TTC549 (cell line): ENCODE data around the gene CCDC85B.
A peak's percentile ranks its signal among the peaks of the same experiment; 100 is the strongest.

ENCODE experiments used
- FAIRE-seq: peaks from 2 replicates; lab custom pipeline; 2012; peaks lifted over from hg19 to GRCh38; lab: Jason Lieb, UNC

CCDC85B gene

DNA sequence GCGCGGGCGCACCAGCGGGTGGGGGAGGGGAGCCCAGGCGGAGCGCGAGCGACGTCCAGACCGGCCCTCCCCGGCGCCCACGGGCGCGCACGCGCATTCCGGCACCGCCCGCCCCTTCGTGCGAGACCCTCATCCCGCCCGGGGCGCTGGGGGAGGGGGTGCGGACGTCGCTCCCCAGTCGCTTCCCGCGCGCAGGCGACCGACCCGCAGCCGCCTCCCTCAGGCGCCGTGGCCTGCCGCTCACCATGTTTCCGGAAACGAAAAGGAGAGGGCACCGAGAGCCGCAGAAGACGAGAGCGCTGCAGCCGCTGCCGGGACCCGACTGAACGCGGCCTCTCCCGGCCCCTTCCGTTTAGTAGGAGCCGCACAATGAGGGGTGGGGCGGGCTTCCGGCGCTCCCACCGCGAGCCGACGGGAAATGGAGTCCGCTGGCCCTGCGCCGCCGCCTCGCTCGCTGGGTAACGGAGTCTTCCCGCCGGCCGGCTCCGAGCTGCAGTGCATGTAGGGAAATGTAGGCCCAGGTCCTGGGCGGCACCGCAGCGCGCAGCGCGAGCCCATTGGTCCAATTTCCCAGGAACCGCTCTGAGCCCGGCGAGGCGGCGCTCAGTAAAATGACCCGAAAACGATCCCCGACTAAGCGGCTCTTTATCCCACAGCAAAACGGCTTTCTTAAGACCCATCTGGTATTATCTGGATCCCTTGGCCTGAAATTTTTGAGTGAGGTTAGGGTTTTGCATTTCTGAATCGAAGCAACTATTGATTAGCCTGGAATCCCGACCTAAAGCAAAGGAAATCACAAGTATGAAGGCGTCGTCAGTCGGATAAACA, 32.4 kb upstream of the CCDC85B start, which contains the start of gene CFL1:
TSS of gene CFL1 (minus strand) at position 328 of the 828 bp plus-strand sequence. CDS start at position 247, 81 bp downstream.
- peak; percentile 77 for FAIRE-seq

DNA sequence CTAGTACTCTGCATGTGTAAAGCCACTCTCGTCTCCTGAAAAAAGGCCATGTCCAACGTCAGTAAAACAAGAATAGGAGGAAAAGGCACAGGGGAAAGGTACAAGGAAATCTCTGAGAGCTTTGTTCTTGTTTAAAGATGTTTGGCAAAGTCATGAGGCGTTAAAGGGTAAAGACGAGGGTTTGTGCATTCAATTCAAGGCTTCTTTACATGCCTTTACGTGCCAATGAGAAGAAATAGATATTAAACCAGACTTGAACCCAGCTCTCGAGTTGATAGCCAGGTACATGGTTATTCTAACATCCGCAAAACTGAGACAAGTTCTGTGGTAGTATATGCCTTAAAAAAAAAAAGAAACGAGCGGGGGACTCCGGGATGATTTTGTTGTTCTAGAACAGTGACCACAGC, 31.8 kb upstream of the CCDC85B start:
- no peak for FAIRE-seq

DNA sequence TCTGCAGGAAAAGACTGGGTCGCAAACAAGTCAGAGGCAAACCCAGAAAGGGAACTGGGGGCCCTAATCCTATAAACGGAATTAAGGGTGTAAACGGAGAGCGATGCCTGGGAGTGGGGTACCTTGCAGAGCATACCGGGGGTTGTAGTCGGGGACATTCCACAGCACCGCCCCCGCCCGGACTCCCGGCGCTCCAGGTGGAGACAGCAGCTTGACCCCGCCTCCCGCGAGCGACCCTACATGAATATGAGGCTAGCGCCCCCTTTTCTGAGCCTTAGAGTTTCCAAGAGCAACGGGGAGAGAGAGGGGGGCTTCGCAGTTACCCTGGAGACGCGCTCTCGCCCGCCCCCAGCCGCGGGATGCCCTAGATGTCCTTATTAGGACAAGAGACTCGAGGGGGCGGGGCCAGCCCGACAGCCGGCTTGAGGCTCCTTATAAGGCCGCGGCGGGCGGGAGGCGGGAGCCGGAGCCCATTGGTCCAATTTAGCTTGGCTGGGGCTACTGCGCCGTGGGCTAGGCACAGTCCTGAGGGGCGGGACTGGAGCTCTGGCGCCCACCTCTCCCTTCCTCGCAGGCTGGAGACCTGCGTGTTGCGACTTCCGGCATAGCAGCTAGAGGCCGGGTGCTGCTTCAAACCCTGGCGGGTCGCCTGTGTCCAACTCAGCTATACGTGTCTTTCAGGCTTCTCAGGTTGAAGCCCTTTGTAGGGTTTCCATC, 31.2 kb upstream of the CCDC85B start:
- peak; percentile 81 for FAIRE-seq

DNA sequence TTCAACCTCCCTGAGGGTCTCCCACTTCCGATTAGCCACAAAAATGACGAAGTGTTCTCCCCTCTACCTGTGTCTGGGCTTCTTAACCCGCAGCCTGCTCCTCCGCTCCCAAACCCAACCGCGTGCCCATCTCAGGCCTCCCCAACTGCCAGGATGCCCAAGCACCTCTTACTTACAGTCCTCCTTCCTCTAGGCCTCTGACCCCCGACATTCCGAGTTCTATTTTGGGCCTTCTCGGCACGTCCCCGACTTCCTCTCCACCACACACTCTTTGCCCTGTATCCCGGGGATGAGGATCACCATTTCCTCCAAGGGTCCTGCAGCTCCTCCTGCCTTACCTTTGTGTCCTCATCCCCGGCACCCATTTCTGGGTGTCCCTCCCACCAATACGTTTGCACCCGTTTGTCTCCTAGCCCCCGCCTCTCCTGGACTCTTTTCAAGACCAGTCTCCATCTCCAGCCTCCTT, 30.6 kb upstream of the CCDC85B start:
- FAIRE-seq = no peak

DNA sequence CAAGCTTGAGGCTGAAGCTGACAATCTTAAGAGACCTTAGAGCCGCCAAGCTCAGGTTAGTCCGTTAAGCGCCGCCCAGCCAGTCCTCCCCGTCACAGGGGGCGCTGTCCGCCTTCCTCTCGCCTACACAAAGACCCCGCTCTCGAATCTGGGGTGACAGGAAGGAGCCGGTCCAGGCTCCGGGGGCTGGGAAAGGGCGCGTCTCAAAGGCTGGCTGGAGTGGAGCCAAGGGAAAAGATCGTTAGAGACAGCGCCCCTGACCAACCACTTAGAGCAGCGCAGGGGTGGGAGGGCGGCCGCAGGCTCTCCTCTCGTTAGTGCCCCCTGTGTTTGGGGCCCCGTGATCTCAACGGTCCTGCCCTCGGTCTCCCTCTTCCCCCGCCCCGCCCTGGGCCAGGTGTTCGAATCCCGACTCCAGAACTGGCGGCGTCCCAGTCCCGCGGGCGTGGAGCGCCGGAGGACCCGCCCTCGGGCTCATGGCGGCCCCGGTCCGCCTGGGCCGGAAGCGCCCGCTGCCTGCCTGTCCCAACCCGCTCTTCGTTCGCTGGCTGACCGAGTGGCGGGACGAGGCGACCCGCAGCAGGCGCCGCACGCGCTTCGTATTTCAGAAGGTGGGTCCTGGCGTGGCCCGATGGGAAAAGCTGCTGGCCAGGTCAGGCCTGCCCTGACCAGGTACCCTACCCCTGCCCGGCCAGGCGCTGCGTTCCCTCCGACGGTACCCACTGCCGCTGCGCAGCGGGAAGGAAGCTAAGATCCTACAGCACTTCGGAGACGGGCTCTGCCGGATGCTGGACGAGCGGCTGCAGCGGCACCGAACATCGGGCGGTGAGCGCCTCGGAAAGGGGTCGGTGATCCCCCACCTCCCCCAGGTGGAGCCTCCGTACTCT, 30.0 kb upstream of the CCDC85B start, which contains the start of gene MUS81:
TSS of gene MUS81 (plus strand) at position 156 of the 887 bp plus-strand sequence. CDS start at position 477, 321 bp downstream.
- FAIRE-seq = peak; percentile 70

DNA sequence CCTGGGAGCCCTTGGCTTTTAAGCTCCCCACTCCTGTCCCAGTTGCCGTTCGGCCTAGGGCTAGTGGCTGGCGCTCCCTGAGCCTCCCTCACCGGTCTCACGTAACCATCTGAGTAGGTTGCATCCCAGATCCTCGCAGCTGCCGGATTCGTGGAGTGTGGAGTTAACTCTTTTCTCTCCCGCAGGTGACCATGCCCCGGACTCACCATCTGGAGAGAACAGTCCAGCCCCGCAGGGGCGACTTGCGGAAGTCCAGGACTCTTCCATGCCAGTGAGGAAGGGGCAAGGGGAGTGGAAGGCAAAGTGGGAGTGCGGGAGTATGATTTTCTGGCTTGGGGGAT, 29.3 kb upstream of the CCDC85B start:
- no peak for FAIRE-seq

DNA sequence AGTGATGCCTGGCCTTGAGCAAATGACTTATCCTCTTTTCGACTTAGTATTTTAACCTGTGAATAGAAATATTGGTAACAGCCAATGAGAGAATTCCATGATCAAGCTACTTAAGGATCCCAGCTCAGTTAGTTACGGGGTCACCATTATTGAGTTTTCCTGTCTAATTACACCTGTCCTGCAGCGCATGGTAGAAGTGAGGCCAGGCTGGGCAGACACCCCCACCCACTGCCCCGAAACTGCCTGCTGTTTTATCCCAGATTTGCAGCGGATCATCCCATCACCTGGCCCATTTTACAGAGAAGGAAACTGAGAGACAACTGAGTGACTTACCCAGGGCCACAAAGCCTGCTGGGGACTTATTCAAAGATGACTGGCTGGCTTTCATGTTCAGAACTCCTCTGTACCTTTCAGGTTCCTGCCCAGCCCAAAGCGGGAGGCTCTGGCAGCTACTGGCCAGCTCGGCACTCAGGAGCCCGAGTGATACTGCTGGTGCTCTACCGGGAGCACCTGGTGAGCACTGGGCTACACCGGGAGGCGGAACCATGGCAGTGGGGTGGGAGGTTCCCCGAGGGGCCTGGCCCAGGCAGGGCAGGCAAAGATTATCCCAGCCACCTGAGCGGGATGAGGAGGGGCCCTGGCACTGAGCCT, 28.8 kb upstream of the CCDC85B start:
- no peak for FAIRE-seq

DNA sequence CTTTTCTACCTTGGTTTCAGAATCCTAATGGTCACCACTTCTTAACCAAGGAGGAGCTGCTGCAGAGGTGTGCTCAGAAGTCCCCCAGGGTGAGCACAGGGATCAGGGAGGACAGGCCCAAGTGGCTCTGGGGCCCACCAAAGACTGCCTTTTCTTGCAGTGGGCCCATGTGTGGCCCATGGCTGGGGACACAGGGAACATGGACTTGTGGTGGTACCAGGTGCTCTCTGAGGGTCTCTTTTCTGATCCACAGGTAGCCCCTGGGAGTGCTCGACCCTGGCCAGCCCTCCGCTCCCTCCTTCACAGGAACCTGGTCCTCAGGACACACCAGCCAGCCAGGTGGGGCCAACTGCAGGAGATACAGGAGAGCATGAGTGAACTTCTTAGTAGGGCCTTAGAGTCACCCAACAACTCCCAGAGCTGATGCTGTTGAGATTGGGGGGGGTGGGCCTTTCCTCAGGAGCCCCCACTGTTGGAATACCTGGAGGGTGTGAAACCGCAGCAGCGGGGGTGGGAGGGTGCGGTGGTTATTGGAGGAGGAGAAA, 28.2 kb upstream of the CCDC85B start:
- no peak for FAIRE-seq

DNA sequence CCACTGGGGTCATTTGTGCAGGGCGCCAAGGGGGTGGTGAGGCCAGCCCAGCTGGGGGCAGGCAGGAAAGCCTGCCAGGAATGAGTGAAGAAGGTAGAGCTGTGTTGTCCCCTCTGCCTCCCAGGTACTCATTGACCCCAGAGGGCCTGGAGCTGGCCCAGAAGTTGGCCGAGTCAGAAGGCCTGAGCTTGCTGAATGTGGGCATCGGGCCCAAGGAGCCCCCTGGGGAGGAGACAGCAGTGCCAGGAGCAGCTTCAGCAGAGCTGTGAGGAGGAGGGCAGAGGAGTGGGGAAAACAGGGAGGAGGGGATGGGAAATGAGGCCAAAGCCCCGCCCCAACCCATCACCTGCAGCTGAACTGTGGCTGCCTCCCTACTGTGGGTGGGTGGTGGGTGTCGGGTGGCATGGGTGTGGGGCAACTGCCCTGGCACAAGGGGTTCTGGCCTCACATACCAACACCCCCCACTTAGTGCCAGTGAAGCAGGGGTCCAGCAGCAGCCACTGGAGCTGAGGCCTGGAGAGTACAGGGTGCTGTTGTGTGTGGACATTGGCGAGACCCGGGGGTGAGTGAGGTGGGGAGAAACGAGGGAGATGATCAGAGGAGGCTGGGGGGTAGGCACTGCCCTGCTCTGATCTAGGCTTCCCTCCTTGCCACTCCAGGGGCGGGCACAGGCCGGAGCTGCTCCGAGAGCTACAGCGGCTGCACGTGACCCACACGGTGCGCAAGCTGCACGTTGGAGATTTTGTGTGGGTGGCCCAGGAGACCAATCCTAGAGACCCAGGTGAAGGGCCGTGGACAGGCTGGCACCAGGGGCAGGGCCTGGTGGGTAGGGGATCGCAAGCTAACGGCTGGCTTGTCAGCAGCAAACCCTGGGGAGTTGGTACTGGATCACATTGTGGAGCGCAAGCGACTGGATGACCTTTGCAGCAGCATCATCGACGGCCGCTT, 27.3 kb upstream of the CCDC85B start:
- no peak for FAIRE-seq

DNA sequence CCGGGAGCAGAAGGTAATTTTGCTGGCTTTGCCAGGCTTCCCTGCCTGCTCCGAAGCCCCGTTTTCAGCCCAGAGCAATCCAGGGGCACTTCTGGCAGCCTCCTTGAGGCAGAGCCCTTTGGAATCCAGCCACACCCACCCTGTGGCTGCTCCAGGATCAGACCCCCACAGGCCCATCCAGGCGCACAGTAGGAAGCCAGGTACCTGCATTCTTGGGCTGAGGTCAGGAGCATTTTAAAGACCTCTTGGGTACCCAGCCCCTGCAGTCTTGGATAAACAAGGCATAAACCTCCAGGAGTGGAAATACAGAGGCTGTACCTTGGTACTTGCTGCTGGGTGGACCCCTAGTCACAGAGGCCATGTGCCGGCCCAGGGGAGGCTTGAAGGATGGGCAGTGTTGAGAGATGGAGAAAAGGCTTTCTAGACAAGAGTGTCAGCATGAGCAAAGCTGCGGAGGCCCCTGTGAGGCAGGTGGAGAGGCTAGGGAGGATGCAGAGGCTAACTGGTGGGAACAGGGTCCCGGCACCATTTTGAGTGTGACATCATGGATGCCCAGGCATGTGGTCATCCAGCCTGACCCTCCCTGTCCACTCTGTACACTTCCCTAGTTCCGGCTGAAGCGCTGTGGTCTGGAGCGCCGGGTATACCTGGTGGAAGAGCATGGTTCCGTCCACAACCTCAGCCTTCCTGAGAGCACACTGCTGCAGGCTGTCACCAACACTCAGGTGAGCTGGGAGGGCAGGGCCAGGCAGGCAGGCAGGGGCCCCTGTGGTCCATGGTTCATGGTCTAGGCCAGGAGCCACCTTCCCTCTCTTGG, 26.4 kb upstream of the CCDC85B start:
- no peak for FAIRE-seq

DNA sequence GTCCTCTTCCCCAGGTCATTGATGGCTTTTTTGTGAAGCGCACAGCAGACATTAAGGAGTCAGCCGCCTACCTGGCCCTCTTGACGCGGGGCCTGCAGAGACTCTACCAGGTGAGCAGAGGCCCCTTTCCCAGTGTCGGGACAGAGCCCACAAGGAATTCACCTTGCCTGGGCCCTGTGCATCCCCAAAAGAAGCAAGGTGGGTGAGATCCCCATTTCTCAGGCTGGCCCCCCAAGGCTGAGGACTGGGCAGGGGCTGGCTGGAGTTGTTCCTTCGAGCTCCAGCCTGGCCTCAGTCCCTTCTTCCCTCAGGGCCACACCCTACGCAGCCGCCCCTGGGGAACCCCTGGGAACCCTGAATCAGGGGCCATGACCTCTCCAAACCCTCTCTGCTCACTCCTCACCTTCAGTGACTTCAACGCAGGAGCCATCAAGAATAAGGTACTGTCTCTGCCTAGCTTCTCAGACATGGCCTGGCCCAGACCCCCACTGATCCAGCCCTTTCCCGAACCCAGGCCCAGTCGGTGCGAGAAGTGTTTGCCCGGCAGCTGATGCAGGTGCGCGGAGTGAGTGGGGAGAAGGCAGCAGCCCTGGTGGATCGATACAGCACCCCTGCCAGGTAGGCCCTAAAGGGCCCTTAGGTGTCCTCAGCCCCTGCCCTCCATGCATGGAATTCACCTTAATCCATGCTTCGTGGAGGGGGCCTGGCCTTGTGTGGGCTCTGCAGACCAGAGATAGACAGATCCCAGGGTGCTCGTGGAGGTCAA, 25.6 kb upstream of the CCDC85B start:
- no peak for FAIRE-seq

DNA sequence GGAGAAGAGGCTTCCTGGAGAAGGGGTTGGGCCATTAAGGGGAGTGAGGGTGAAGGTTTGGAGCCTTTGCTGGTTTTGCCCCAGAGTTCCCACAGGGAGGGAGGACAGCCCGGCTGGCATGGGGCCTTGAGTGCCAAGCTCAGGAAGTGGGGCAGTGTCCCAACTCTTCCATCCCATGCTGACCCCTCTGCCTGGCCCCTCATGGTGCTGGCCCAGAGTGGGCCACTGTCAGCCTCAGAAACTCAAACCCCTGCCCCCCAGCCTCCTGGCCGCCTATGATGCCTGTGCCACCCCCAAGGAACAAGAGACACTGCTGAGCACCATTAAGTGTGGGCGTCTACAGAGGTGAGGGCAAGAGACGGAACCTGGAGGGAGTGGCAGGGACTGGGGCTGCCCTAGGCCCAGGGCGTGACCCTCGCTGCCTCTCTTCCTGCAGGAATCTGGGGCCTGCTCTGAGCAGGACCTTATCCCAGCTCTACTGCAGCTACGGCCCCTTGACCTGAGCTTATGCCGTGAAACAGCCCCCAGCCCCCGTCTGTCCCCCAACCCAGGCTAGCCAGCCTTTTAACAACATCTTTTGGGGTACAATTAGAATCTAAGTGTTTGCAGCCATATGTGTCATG, 24.8 kb upstream of the CCDC85B start:
- FAIRE-seq = no peak

DNA sequence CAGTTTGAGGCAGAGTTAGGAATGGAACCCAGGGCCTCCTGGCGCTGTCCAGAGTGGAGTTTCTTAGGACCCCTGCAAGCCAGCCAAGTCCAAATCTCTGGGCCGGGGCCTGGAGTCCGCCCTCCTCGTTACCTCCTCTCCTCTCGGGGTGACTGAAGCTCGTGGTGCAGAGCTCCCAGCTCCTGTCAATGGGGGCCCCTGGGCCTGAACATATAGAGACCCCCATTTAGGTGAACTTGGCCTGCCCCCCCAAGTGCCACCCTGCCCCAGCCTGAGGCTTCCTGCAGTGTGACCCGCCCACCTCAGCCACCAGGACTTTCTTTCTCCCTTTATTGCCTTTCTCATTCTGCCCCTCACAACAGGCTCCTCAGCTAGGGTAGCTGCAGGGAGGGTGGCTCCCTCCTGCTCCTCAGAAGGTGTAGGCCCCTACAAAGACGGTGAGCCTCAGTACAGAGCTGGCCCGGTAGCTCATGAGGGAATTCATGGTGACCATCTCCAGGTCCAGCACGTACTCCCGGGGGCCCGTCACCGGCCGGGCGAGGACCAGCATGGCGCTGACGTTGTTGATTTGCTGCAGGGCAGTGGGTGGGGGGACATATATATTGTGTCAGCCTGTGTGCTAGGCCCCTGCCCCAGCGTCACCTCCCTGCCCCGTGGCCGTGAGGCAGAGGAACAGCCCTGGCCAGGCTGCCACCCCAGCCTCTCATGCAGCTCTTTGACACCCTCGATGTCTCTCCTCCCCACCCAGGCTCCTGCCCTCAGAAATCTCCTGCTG, 23.8 kb upstream of the CCDC85B start:
- no peak for FAIRE-seq

DNA sequence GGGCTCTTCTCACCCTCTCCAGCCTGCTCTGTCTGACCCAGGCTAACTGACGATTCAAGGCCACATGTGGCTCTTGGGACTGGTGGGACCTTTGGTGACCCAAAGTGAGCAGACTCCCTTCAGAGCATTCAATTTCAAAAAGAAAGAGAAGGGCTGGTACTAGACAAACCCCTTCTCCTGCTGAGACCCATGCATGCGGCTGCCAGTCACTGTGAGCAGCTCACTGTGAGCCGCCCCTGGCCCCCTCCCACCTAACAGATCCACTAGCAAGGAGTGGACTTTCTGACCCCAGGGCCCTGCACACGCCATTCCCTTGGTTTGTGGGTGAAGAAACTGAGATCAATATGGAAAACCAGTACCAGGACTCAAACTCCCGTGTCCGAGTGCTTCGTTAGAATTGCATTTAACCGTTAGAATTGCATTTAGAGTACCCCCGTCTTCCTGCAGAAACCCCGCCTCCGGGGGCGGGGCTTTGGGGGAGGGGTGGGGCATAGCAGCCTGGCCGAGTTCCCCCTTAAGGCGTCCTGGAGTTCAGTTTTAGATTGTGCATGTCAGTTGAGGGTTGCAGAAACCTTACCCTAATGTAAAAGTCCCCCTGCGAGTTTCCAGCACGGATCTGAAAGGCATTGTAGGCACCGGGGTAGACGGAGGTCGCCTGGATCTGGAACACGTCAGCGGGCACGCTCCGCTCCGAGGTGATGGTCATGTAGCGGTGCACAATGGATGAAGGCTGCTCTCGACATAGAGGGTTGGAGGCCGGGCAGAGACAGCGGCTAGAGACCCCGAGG, 23.0 kb upstream of the CCDC85B start:
- FAIRE-seq = no peak

DNA sequence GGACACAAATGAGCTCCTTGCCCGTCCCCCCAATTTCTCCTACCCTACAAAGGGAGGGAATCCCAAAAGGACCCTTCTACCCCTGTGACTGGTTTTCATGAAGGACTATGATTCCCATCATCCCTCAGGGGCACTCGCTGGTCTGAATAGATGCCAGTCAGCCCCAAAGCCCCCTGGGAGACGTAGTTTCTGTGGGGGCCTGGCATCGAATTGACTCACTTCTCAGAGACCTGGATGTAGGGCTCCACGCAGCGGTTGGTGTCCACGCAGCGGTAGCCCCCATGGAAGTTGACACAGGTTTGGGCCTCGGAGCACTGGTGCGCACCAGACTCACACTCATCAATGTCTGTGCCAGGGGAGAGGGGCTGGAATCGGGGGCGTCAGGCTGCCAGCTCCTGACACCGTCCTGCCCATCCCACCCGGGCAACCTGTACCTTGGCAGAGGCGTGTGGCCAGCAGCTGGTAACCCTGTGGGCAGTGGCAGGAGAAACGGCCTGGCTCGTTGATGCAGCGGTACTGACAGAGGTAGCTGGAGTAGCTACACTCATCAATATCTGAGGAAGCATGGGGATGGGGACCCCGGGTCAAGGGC, 22.3 kb upstream of the CCDC85B start:
- no peak for FAIRE-seq

DNA sequence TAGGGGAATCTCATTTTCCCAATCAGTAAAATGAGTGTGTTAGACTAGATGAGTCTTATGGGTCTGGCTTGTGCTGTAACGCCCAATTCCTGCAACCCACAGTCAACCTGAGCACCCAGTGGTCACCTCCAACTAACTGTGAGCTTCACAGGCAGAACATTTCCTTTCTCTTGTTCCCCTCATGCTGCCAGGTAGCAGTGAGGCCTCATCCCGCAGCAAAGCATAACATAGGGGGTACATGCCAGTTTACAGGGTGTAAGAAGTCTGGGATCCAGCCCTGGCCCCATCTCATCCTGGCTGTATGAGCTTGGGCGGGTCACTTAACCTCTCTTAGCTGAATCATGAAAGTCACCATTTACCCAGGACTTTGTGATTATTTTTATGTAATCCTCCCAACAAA, 21.6 kb upstream of the CCDC85B start:
- FAIRE-seq = no peak
